ENCODE results near the gene INPP4B.
A peak's percentile ranks its signal among the peaks of the same experiment; 100 is the strongest.

DNA sequence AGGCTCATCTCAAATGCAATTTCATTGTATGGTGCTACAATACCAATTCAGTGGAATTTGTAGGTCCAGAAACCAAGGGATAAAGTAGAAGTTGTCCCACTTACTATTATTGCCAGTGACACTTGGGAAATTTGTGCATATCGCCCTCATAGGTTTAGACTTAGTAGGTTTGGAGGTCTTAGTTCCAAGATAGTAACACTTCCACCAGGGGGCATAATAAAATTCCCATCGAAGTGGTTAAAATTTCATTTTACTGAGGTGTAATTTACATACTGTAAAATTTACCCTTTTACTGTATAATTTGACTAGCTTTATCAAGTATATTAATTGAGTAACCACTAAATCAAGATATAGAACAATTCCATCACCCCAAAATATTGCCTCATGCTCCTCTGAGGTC is 174.6 kb downstream of the INPP4B start:
- TF ChIP-seq, protein P1, sequence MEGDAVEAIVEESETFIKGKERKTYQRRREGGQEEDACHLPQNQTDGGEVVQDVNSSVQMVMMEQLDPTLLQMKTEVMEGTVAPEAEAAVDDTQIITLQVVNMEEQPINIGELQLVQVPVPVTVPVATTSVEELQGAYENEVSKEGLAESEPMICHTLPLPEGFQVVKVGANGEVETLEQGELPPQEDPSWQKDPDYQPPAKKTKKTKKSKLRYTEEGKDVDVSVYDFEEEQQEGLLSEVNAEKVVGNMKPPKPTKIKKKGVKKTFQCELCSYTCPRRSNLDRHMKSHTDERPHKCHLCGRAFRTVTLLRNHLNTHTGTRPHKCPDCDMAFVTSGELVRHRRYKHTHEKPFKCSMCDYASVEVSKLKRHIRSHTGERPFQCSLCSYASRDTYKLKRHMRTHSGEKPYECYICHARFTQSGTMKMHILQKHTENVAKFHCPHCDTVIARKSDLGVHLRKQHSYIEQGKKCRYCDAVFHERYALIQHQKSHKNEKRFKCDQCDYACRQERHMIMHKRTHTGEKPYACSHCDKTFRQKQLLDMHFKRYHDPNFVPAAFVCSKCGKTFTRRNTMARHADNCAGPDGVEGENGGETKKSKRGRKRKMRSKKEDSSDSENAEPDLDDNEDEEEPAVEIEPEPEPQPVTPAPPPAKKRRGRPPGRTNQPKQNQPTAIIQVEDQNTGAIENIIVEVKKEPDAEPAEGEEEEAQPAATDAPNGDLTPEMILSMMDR (IDR thresholded peaks at IDR 0.05): peak; percentile 33; the same call in 1 of the 2 replicates
- no peak for TF ChIP-seq ZFX (IDR thresholded peaks at IDR 0.05; ENCODE audit: borderline replicate concordance)

Data from 22Rv1 (cell line).